SK-N-SH (cell line): Measurements from ENCODE around the gene NOSTRIN.

Experiments used
- CTCF ChIP-seq: fragments of 200-600 bp; sonication (generic); IDR thresholded peaks from 2 replicates; pipeline ENCODE4 v1.6.1; 2017; ENCODE audit warnings: antibody characterized with exemption, mild to moderate bottlenecking, moderate library complexity
- FOXM1 ChIP-seq: IDR thresholded peaks from 2 replicates; pipeline ENCODE4 v1.4.0; 2012; ENCODE audit warnings: low read depth, mild to moderate bottlenecking
- GABPA ChIP-seq: IDR thresholded peaks from 2 replicates; pipeline ENCODE4 v1.4.0; 2012; ENCODE audit warnings: low read depth, mild to moderate bottlenecking
- POLR2AphosphoS5 ChIP-seq: IDR thresholded peaks from 2 replicates; pipeline ENCODE4 v1.6.1; 2012; ENCODE audit warnings: low read depth, low read length
- RAD21 ChIP-seq: IDR thresholded peaks from 2 replicates; pipeline ENCODE4 v1.6.1; 2012; ENCODE audit warnings: mild to moderate bottlenecking, low read length
- SMC3 ChIP-seq: IDR thresholded peaks from 2 replicates; pipeline ENCODE4 v1.6.1; 2012; ENCODE audit warnings: low read depth, low read length, improper control_type of control experiment

- TF ChIP-seq CTCF (no peak), POLR2AphosphoS5 (no peak), RAD21 (no peak), FOXM1 (no peak), SMC3 (no peak), GABPA (no peak)
These were observed 40.8 kb downstream of the NOSTRIN start for GRCh38 chr2:168843253-168843652.
